Measurements from ENCODE around the gene SHANK3. TPM values are rescaled to one million over a fixed set of nuclear protein-coding genes. Genes with fewer than 3 reads are reported as not detected.
"Not testable (repeated sequence)": the region's sequence is repeated elsewhere in the genome, so short reads cannot be mapped to it uniquely, and the experiment has no call there.

The SHANK3 gene
- total and polyA plus RNA-seq, 4 donors = 1.1 to 10.0 (median 5.8) TPM

- TF ChIP-seq ATF3 (IDR thresholded peaks at IDR 0.05) (no peak), FOXA1 (IDR thresholded peaks at IDR 0.05) (peak; percentile 11)
Measured at GRCh38 chr22:50641696-50642607, 30.7 kb upstream of the SHANK3 start (continued).

GRCh38 chr22:50643021-50643820 lies 29.4 kb upstream of the SHANK3 start:
- not testable (repeated sequence) for H3K27ac ChIP-seq (ENCODE audit: low read depth in 1 of 2, low read length in 2 of 2); H3K9ac ChIP-seq (ENCODE audit: low read depth in 1 of 2, low read length in 2 of 2); H3K4me3 ChIP-seq (ENCODE audit: low read depth in 1 of 3, low read length in 3 of 3); H3K27me3 ChIP-seq (ENCODE audit: control insufficient read depth in 4 of 4, insufficient read depth in 4 of 4, low read length in 3 of 4); H3K9me3 ChIP-seq (ENCODE audit: control insufficient read depth in 4 of 4, low read length in 3 of 4); H3K36me3 ChIP-seq (ENCODE audit: control insufficient read depth in 4 of 4, insufficient read depth in 3 of 4, low read depth in 1 of 4, low read length in 3 of 4); DNase-seq (ENCODE audit: low spot score)
- peaks cover 15 to 28% (median 22%) of the 10 kb centered on the region in 4 donors for H3K4me1 ChIP-seq (ENCODE audit: control insufficient read depth in 4 of 4, insufficient read depth in 4 of 4, low read length in 3 of 4)
- WGBS = 91% methylated on average over 17 of the region's 17 CpGs

GRCh38 chr22:50643821-50644101 lies 28.9 kb upstream of the SHANK3 start:
- H3K36me3 ChIP-seq (ENCODE audit: control insufficient read depth in 4 of 4, insufficient read depth in 3 of 4, low read depth in 1 of 4, low read length in 3 of 4); H3K27me3 ChIP-seq (ENCODE audit: control insufficient read depth in 4 of 4, insufficient read depth in 4 of 4, low read length in 3 of 4); H3K9ac ChIP-seq (ENCODE audit: low read depth in 1 of 2, low read length in 2 of 2); H3K27ac ChIP-seq (ENCODE audit: low read depth in 1 of 2, low read length in 2 of 2); DNase-seq (ENCODE audit: low spot score); H3K9me3 ChIP-seq (ENCODE audit: control insufficient read depth in 4 of 4, low read length in 3 of 4); H3K4me3 ChIP-seq (ENCODE audit: low read depth in 1 of 3, low read length in 3 of 3): not testable (repeated sequence)
- peaks cover 15 to 28% (median 22%) of the 10 kb centered on the region in 4 donors for H3K4me1 ChIP-seq (ENCODE audit: control insufficient read depth in 4 of 4, insufficient read depth in 4 of 4, low read length in 3 of 4)
- 71% methylated on average over 3 of the region's 3 CpGs for WGBS

GRCh38 chr22:50653256-50653655 lies 19.4 kb upstream of the SHANK3 start:
- 93% methylated on average over 10 of the region's 10 CpGs for WGBS
- no peaks in the 10 kb centered on the region for H3K9me3 ChIP-seq (ENCODE audit: control insufficient read depth in 4 of 4, low read length in 3 of 4)
- H3K4me1 ChIP-seq (ENCODE audit: control insufficient read depth in 4 of 4, insufficient read depth in 4 of 4, low read length in 3 of 4) = peaks cover 0 to 4% (median 0%) of the 10 kb centered on the region in 4 donors
- no peaks in the 10 kb centered on the region for H3K36me3 ChIP-seq (ENCODE audit: control insufficient read depth in 4 of 4, insufficient read depth in 3 of 4, low read depth in 1 of 4, low read length in 3 of 4)
- no peak for TF ChIP-seq ZBTB33 (IDR thresholded peaks at IDR 0.05)
- TF ChIP-seq CTCF (IDR thresholded peaks at IDR 0.05; ENCODE audit: low read depth, low read length, missing input control) = no peak
- TF ChIP-seq EGR1 (IDR thresholded peaks at IDR 0.05; ENCODE audit: low read depth in 2 of 2) = no peak
- H3K9ac ChIP-seq (ENCODE audit: low read depth in 1 of 2, low read length in 2 of 2) = no peak overlapping the region
- no peak overlapping the region for H3K4me3 ChIP-seq (ENCODE audit: low read depth in 1 of 3, low read length in 3 of 3)
- H3K27me3 ChIP-seq (ENCODE audit: control insufficient read depth in 4 of 4, insufficient read depth in 4 of 4, low read length in 3 of 4) = peaks cover 0 to 2% (median 0%) of the 10 kb centered on the region in 4 donors
- no peak for DNase-seq (ENCODE audit: low spot score)
- no peak overlapping the region for H3K27ac ChIP-seq (ENCODE audit: low read depth in 1 of 2, low read length in 2 of 2)

GRCh38 chr22:50654664-50655063 lies 18.0 kb upstream of the SHANK3 start:
- not testable (repeated sequence) for H3K9me3 ChIP-seq (ENCODE audit: control insufficient read depth in 4 of 4, low read length in 3 of 4); H3K4me1 ChIP-seq (ENCODE audit: control insufficient read depth in 4 of 4, insufficient read depth in 4 of 4, low read length in 3 of 4); H3K27ac ChIP-seq (ENCODE audit: low read depth in 1 of 2, low read length in 2 of 2); H3K36me3 ChIP-seq (ENCODE audit: control insufficient read depth in 4 of 4, insufficient read depth in 3 of 4, low read depth in 1 of 4, low read length in 3 of 4); H3K9ac ChIP-seq (ENCODE audit: low read depth in 1 of 2, low read length in 2 of 2); H3K4me3 ChIP-seq (ENCODE audit: low read depth in 1 of 3, low read length in 3 of 3); H3K27me3 ChIP-seq (ENCODE audit: control insufficient read depth in 4 of 4, insufficient read depth in 4 of 4, low read length in 3 of 4); DNase-seq (ENCODE audit: low spot score)
- WGBS = 92% methylated on average over 6 of the region's 6 CpGs

All from liver (tissue), 9 donors.